ENCODE results near the gene C1orf159.
"Not testable (repeated sequence)": the region's sequence is repeated elsewhere in the genome, so short reads cannot be mapped to it uniquely, and the experiment has no call there.

C1orf159 gene

GRCh38 chr1:1116701-1117468, 996 bp upstream of the C1orf159 start:
- DNase-seq, result no peak

GRCh38 chr1:1115136-1115785, 628 bp downstream of the C1orf159 start:
- no peak for DNase-seq

GRCh38 chr1:1114431-1114830, 1.5 kb downstream of the C1orf159 start:
- DNase-seq, result no peak

GRCh38 chr1:1112237-1112985, 3.5 kb downstream of the C1orf159 start:
- no peak for DNase-seq

GRCh38 chr1:1111516-1112236, 4.2 kb downstream of the C1orf159 start:
- no peak for DNase-seq

- no peak for DNase-seq
Measured at GRCh38 chr1:1110561-1110971, 5.3 kb downstream of the C1orf159 start.

- no peak for DNase-seq
Measured at GRCh38 chr1:1109743-1110142, 6.1 kb downstream of the C1orf159 start.

- no peak for DNase-seq
Measured at GRCh38 chr1:1106510-1107221, 9.2 kb downstream of the C1orf159 start.

GRCh38 chr1:1104152-1104551, 11.7 kb downstream of the C1orf159 start:
- DNase-seq, result not testable (repeated sequence)

- DNase-seq, result no peak
Measured at GRCh38 chr1:1101503-1101902, 14.4 kb downstream of the C1orf159 start.

- DNase-seq, result no peak
Measured at GRCh38 chr1:1100296-1100695, 15.6 kb downstream of the C1orf159 start.

- no peak for DNase-seq
Measured at GRCh38 chr1:1099506-1100183, 16.2 kb downstream of the C1orf159 start.

- DNase-seq, result peak; percentile 65
Measured at GRCh38 chr1:1098681-1099421, 17.0 kb downstream of the C1orf159 start.

GRCh38 chr1:1096136-1096535, 19.8 kb downstream of the C1orf159 start:
- DNase-seq, result not testable (repeated sequence)

GRCh38 chr1:1094981-1095380, 20.9 kb downstream of the C1orf159 start:
- no peak for DNase-seq

GRCh38 chr1:1093610-1093943, 22.3 kb downstream of the C1orf159 start:
- DNase-seq, result no peak

GRCh38 chr1:1092894-1093609, 22.8 kb downstream of the C1orf159 start:
- DNase-seq, result no peak

GRCh38 chr1:1092149-1092855, 23.6 kb downstream of the C1orf159 start:
- no peak for DNase-seq

GRCh38 chr1:1091344-1092148, 24.3 kb downstream of the C1orf159 start:
- DNase-seq, result no peak

Measured in activated CD4-positive, alpha-beta T cell treated with anti-CD3 and anti-CD28 coated beads, Interleukin-2, amount 50 U/mL, for 16 hours (primary cell).